ENCODE measurements around the gene NCAPD3.
A peak's percentile ranks its signal among the peaks of the same experiment; 100 is the strongest.
"Not testable (repeated sequence)": the region's sequence is repeated elsewhere in the genome, so short reads cannot be mapped to it uniquely, and the experiment has no call there.

The NCAPD3 gene

DNA sequence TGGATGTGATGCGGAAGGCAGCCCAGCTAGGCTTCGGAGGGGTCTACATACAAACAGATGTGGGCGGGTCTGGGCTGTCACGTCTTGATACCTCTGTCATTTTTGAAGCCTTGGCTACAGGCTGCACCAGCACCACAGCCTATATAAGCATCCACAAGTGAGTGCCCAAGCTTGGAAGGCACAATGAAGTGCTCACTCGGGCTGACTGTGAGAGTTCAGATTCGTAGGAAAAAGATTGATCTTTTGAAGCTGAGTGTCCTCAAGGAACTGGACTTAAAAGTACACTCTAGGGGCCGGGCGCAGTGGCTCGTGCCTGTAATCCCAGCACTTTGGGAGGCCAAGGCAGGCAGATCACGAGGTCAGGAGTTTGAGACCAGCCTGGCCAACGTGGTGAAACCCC lies 33.3 kb upstream of the NCAPD3 start:
- H3K4me3 Mint-ChIP-seq, result no peak overlapping the region
- H3K4me1 Mint-ChIP-seq, result peaks cover 30% of the 10 kb centered on the region
- H3K36me3 Mint-ChIP-seq, result peaks cover 44% of the 10 kb centered on the region
- ATAC-seq (no peak), DNase-seq (ENCODE audit: low spot score in 2 of 2) (no peak)
- H3K9me3 Mint-ChIP-seq, result no peaks in the 10 kb centered on the region
- no peak overlapping the region for H3K27ac Mint-ChIP-seq

DNA sequence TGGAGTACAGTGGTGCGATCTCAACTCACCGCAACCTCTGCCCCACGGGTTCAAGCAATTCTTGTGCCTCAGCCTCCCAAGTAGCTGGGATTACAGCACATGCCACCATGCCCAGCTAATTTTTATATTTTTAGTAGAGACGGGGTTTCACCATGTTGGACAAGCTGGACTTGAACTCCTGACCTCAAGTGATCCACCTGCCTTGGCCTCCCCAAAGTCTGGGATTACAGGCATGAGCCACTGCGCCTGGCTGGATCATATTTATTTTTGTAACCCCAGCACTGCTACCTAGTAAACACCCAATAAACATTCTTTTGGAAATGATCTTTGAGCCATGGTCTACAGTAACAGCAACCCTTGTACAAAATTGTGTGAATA lies 31.4 kb upstream of the NCAPD3 start:
- DNase-seq (ENCODE audit: low spot score in 2 of 2); H3K9me3 Mint-ChIP-seq; ATAC-seq: not testable (repeated sequence)
- H3K36me3 Mint-ChIP-seq, result peaks cover 33% of the 10 kb centered on the region
- peak overlapping the region; percentile 34 for H3K27ac Mint-ChIP-seq
- peaks cover 37% of the 10 kb centered on the region for H3K4me1 Mint-ChIP-seq
- H3K4me3 Mint-ChIP-seq, result peak overlapping the region; percentile 92

DNA sequence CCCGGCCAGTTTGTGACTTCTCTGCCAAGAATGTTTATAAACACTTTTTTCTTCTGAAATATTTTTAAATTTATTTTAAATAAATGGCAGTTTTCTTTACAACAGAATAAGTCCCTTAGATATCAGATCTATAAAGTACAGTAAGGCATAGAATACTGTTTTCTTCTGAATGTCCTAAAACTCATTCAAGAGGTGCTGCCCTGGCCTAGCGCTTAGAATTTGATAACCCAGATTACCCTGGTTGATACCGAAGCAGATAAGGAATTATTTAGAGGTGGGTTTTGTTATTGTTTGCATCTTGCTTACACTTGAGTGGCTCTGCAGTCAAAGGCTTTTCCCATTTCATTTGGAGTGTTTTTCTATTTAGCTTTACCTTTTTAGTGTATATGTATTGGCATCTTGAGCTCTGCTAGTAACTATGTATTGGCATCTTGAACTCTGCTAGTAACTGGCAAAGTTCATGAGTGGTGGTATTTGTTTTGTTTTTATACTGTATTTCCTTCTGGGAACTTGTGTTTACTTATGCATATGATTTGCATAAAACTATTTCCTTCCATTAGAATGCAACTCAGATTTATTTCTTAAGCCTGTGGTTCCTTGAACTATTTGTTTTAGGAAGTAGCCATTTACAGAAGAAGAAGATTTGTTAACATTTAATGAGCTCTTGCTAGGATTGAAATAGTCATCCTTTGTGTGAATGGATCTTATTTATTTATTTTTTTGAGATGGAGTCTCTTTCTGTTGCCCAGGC lies 30.8 kb upstream of the NCAPD3 start:
- H3K9me3 Mint-ChIP-seq, result no peaks in the 10 kb centered on the region
- H3K27ac Mint-ChIP-seq, result peak overlapping the region; percentile 54
- peak overlapping the region; percentile 92 for H3K4me3 Mint-ChIP-seq
- peaks cover 33% of the 10 kb centered on the region for H3K36me3 Mint-ChIP-seq
- H3K4me1 Mint-ChIP-seq, result peaks cover 37% of the 10 kb centered on the region
- ATAC-seq (no peak), DNase-seq (ENCODE audit: low spot score in 2 of 2) (no peak)

DNA sequence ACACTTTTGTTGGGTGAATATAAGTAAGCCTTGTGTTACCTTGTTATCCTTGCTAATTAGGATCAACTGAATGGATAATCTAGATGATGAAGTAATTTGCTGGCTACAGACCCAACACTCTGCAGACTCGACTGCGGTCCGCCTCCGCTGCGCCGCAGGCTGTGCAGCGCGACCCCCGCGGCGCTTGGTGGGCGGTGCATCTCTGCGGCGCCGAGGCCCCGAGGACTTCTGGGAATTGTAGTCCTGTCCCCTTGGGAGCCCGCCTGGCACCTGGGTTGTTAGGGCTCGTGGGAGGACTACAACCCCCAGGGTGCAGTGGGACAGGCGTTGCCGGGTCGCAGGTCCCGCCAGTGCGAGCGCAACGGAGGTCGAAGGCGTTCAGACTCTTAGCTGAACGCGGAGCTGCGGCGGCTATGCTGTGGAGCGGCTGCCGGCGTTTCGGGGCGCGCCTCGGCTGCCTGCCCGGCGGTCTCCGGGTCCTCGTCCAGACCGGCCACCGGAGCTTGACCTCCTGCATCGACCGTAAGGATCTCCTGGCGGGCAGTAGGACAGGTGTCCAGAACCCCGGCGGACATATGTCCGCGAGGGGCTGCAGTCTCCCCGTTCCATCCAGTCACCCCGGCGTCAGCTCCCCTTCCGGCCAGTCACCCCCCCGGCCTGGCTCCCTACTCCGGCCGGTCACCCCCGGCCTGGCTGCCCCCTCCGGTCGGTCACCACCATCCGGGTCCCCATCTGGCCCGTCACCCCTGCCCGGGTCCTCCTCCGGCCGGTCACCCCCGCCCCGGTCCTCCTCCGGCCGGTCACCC lies 29.6 kb upstream of the NCAPD3 start, which contains the start of the genes ACAD8 and THYN1:
ACAD8 (plus strand) TSS at position 381 of the 806 bp plus-strand sequence; CDS start at position 414, 33 bp downstream.
THYN1 (minus strand) TSS at position 165 of the 806 bp plus-strand sequence. CDS start 470 bp downstream, outside the sequence.
- Mint-ChIP-seq H3K27ac (peak within 1 kb of the TSS; percentile 54), H3K36me3 (peaks cover 33% of the 10 kb centered on the region), H3K9me3 (no peaks in the 10 kb centered on the region), H3K4me3 (peak within 1 kb of the TSS; percentile 92), H3K4me1 (peaks cover 48% of the 10 kb centered on the region)
- DNase-seq (ENCODE audit: low spot score in 2 of 2) (peak; percentile 82 to 95), ATAC-seq (peak; percentile 97)

DNA sequence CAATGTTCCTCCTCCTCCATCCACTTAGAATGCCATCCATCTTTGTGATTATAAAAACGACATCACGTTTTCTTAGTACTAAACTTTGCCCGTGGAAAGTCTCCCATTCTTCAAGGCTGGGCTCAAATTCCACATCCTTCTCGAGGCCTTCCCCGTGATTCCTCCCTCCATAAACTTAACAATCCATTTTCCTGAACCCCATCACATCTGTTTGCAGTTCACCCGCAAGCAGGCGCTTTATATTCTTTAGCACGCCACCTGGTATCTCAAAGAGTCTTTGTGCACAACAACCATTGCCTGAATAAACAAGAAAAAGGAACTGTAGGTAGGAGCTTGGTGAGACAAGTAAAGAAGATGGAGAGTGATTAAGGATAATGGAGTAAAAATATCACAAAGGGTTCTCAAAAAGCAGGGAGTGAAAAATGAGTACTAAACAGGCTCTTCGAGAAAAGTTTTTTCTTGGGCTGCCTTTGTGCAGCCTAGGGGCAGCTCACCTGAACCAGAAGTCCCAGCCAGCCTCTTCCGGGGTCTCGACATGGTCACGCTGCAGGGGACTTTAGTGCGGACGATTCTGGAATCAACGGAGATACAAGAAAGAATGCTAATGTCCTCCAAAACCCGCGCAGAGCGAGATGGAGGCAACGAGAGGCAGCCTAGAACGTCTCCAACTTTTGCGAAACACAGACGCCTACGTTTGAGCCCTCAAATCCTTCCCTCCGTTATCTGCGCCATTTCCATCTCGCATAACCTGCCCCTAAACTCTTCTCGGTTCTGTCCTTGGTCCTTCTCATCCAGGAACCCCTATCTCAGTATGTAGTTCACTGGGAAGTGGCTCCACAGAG lies 28.8 kb upstream of the NCAPD3 start:
- peak overlapping the region; percentile 92 for H3K4me3 Mint-ChIP-seq
- peaks cover 34% of the 10 kb centered on the region for H3K36me3 Mint-ChIP-seq
- peak; percentile 14 for ATAC-seq
- H3K27ac Mint-ChIP-seq, result peak overlapping the region; percentile 54
- peaks cover 55% of the 10 kb centered on the region for H3K4me1 Mint-ChIP-seq
- no peaks in the 10 kb centered on the region for H3K9me3 Mint-ChIP-seq
- no peak for DNase-seq (ENCODE audit: low spot score in 2 of 2)

DNA sequence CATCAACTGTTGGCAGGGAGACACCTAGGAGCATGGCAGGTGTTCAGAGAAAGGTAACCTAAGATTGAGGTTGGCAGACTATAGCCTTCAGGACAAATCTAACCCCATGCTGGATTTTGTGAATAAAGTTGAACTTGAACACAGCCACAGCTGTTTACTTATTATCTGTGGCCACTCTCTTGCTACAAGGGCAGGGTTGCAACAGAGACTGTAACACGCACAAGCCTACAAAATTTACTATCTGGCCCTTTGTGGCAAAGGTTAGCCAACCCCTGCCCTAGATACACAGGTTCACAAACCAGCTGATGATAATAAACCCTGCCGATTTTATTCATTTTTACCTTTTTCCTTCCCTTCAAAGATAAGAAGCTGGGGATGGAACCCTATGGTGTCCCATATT lies 26.9 kb upstream of the NCAPD3 start:
- no peak for ATAC-seq
- H3K27ac Mint-ChIP-seq, result no peak overlapping the region
- H3K4me3 Mint-ChIP-seq, result no peak overlapping the region
- H3K9me3 Mint-ChIP-seq, result no peaks in the 10 kb centered on the region
- peaks cover 48% of the 10 kb centered on the region for H3K4me1 Mint-ChIP-seq
- H3K36me3 Mint-ChIP-seq, result peaks cover 44% of the 10 kb centered on the region
- no peak for DNase-seq (ENCODE audit: low spot score in 2 of 2)

DNA sequence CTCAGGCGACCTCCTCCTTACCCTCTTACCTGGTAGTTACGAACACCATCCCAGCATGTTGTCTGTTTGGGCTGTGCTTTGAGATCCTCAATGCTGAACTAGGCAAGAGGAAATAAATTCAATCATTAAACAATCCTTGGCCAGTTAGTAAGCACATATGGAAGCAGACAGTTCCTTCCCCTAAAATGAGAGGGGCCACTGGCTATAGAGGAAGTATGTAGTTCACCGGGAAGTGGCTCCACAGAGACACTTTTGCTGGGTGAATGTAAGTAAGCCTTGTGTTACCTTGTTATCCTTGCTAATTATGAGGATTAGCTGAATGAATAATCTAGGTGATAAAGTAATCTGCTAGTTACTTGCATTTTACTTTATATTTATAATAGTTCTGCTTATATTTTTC lies 26.5 kb upstream of the NCAPD3 start:
- H3K4me3 Mint-ChIP-seq, result no peak overlapping the region
- ATAC-seq, result no peak

DNA sequence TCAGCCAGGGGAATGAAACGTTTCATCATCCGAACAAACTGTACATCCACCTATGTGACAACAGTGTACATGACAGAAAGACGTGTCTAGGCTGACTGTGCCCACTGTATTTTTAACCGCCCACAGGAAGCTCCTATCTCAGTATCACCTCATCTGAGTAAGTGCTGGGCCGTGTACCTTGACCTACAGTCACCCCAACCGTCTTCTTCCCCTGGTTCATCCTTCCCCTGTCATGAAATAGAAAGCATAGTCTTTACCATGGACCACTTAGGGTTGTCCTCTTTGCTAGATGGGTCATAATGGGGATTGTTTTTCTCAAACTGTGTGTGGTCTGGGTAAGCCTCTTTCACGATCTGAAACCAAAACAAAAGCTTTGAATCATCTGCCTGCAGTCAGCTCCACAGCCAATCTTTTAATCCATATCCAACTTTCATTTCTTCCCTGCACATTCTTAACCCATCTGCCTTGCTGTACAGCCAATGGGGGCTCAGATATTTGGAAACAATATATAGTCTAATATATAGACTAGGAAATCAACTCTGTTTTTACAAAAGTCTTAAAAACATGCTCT lies 25.2 kb upstream of the NCAPD3 start:
- Mint-ChIP-seq H3K4me3 (peak overlapping the region; percentile 1), H3K36me3 (peaks cover 59% of the 10 kb centered on the region), H3K9me3 (no peaks in the 10 kb centered on the region), H3K4me1 (peaks cover 37% of the 10 kb centered on the region), H3K27ac (peak overlapping the region; percentile 53)
- ATAC-seq, result peak; percentile 73
- DNase-seq (ENCODE audit: low spot score in 2 of 2), result peak in 1 of 2 donors; percentile 70

More for the DNA sequence above, 26.5 kb upstream of the NCAPD3 start:
- H3K4me1 Mint-ChIP-seq, result peaks cover 46% of the 10 kb centered on the region
- no peak overlapping the region for H3K27ac Mint-ChIP-seq
- peaks cover 47% of the 10 kb centered on the region for H3K36me3 Mint-ChIP-seq
- no peak for DNase-seq (ENCODE audit: low spot score in 2 of 2)
- H3K9me3 Mint-ChIP-seq, result no peaks in the 10 kb centered on the region

DNA sequence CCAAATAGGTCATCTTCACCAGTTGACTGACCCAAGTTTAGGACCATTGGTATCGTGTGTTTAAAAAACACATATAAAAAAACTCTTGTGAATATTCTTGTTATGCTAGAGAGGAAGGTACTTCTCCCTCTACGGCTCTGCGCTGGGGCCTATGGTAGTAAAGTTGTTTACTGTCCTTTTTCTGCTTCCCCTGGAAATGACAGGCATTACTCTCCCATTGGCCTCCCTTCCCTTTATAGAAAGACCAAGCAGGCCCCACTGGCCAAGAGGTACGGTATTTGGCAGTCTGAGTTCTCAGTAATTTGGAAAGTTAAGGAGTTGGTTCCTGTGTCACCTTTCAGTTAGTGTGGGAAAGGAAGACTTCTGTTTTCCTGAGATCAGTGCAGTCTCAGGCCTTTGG lies 22.9 kb upstream of the NCAPD3 start:
- H3K4me1 Mint-ChIP-seq, result peaks cover 21% of the 10 kb centered on the region
- H3K4me3 Mint-ChIP-seq, result no peak overlapping the region
- H3K9me3 Mint-ChIP-seq, result no peaks in the 10 kb centered on the region
- DNase-seq (ENCODE audit: low spot score in 2 of 2), result no peak
- H3K36me3 Mint-ChIP-seq, result peaks cover 82% of the 10 kb centered on the region
- ATAC-seq, result no peak
- peak overlapping the region; percentile 35 for H3K27ac Mint-ChIP-seq

DNA sequence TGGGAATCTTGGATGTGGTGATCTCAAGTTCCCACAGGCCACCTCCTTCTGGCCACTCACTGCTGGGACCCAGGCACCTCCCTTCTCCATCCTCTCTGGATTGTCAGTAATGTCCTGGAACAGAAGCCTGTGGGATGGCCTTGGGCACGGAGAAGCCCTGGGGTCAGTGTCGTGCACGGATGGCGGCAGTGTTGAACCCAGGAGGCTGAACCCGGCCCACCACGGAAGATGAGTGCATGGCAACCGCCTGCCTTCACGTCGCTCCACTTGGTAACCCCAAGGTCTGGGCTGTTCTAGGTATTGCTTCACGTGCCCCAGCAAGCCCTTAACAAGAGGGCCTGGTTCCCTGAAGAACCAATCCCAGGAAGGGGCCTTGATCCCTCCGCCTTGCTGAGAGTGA lies 22.3 kb upstream of the NCAPD3 start:
- Mint-ChIP-seq H3K4me1 (peaks cover 18% of the 10 kb centered on the region), H3K27ac (peak overlapping the region; percentile 35), H3K36me3 (peaks cover 82% of the 10 kb centered on the region), H3K9me3 (no peaks in the 10 kb centered on the region), H3K4me3 (no peak overlapping the region)
- ATAC-seq, result no peak
- DNase-seq (ENCODE audit: low spot score in 2 of 2), result no peak

DNA sequence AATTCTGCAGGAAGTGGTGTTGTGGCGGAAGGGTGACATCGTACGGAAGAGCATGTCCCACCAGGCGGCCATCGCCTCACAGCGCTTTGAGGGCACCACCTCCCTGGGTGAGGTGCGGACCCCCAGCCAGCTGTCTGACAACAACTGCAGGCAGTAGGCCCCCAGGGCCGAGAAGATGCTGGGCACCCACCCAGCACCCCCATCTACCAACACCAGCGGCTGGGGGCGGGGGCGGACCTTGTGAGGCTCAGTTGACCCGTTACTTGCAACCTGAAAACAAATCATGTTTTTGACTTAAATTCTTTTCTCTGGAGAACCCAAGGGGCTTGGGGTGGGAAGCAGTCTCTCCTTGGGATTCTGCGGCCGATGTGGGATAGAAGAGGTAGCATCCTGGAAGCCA lies 21.7 kb upstream of the NCAPD3 start:
- Mint-ChIP-seq H3K27ac (peak overlapping the region; percentile 35), H3K4me3 (no peak overlapping the region), H3K4me1 (peaks cover 18% of the 10 kb centered on the region), H3K9me3 (no peaks in the 10 kb centered on the region), H3K36me3 (peaks cover 82% of the 10 kb centered on the region)
- no peak for DNase-seq (ENCODE audit: low spot score in 2 of 2)
- ATAC-seq, result no peak

DNA sequence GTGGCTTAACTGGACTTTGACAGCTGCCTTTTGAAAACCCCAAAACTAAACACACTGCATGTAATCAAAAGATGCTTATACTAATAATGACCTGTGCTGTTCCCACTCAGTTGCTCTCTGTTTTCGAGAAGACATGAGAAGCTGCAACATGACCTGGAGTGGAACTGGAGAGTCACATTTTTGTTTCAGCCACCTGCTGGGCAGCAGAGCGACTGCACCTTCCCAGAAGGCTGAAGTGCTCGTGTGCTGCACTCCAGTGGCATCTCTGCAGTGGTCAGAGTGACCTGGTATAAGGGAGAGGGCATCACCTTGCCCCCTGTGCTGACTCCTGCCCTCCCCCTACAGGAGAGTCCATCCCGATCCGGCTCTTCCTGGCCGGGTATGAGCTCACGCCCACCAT lies 20.8 kb upstream of the NCAPD3 start:
- peak; percentile 19 for ATAC-seq
- Mint-ChIP-seq H3K4me3 (no peak overlapping the region), H3K27ac (peak overlapping the region; percentile 76), H3K4me1 (peaks cover 18% of the 10 kb centered on the region), H3K36me3 (peaks cover 81% of the 10 kb centered on the region), H3K9me3 (no peaks in the 10 kb centered on the region)
- no peak for DNase-seq (ENCODE audit: low spot score in 2 of 2)

DNA sequence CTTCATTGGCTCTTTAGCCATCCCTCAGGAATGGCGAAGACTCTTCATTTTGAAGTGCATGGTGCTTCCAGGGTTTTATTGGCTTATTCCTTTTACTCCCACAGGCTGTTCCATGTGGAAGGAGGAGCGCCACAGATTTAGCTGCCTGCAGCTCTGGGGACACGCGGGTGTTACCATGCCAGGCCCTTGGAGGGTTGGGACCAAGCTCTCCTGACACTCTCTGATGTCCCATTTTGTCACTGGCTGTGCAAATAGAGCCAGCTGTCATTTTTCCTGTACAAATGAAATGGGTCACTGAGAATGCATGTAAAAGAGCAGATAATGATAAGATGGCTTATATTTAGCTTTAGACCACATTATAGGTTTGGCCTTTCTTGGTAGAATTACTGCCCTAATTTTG lies 20.1 kb upstream of the NCAPD3 start:
- Mint-ChIP-seq H3K4me1 (peaks cover 13% of the 10 kb centered on the region), H3K36me3 (peaks cover 81% of the 10 kb centered on the region), H3K9me3 (no peaks in the 10 kb centered on the region), H3K27ac (peak overlapping the region; percentile 76), H3K4me3 (no peak overlapping the region)
- ATAC-seq (no peak), DNase-seq (ENCODE audit: low spot score in 2 of 2) (no peak)

DNA sequence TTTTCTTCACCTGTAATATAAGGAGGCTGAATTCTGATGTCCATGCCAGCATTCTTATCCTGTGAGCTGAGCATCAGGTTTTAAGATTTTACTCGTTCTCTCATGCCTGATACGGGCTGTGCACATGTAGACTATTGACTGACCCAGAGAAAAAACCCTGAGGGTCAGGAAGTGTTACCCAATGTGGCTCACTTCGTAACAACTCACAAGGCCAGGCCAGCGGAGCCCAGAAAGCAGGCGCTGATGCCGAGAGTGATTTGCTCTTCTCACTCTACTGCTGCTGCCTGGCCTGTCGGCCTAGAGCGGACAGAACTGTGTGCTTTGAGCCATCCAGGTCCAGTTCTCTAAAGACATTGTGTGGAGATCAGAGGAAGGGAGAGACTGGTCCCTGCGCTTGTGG lies 18.6 kb upstream of the NCAPD3 start:
- no peaks in the 10 kb centered on the region for H3K9me3 Mint-ChIP-seq
- no peak for DNase-seq (ENCODE audit: low spot score in 2 of 2)
- ATAC-seq, result no peak
- H3K4me3 Mint-ChIP-seq, result no peak overlapping the region
- peaks cover 77% of the 10 kb centered on the region for H3K36me3 Mint-ChIP-seq
- H3K4me1 Mint-ChIP-seq, result peaks cover 6% of the 10 kb centered on the region
- peak overlapping the region; percentile 76 for H3K27ac Mint-ChIP-seq

DNA sequence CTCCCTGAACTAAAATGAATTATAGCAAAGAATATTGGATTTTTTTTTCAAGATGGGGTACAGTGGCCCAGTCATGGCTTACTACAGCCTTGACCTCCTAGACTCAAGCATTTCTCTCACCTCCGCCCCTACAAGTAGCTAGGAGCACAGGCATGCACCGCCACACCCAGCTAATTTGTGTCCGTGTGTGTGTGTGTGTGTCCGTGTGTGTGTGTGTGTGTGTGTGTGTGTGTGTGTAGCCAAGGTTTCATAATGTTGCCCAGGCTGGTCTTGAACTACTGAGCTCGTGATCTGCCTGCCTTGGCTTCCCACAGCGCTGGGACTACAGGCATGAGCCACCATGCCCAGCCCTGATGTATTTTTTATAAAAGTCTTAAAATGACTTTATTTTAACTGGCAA lies 16.8 kb upstream of the NCAPD3 start:
- peaks cover 11% of the 10 kb centered on the region for H3K4me1 Mint-ChIP-seq
- no peak overlapping the region for H3K4me3 Mint-ChIP-seq
- H3K36me3 Mint-ChIP-seq, result peaks cover 79% of the 10 kb centered on the region
- DNase-seq (ENCODE audit: low spot score in 2 of 2), result no peak
- no peak for ATAC-seq
- H3K27ac Mint-ChIP-seq, result no peak overlapping the region
- H3K9me3 Mint-ChIP-seq, result no peaks in the 10 kb centered on the region
